Psoas muscle (tissue), 8 donors: ENCODE results near the gene STEAP1. TPM values are rescaled to one million over a fixed set of nuclear protein-coding genes. Genes with fewer than 3 reads are reported as not detected.
"Not testable (repeated sequence)": the region's sequence is repeated elsewhere in the genome, so short reads cannot be mapped to it uniquely, and the experiment has no call there.

ENCODE experiments used
- ATAC-seq, 4 donors: fragments of 200-7000 bp; cut with Tn5 transposase; one replicate each; pipeline ENCODE4 v1.9.1; 2020; ENCODE audit warnings: moderate library complexity in 3 of 4, mild to moderate bottlenecking in 2 of 4
- DNase-seq, 2 donors: peaks; one replicate each; pipeline ENCODE4 v3.0.0-alpha.2; 2020
- H3K27ac ChIP-seq: fragments of 200-600 bp; one replicate; pipeline ENCODE4 v1.8.0; 2022
- H3K27me3 ChIP-seq, 3 donors: fragments of 200-600 bp in 1 of 3; one replicate each; pipeline versions ENCODE4 v1.6.1 to v1.8.0; 2013 to 2022; ENCODE audit warnings: low read length in 2 of 3, mild to moderate bottlenecking in 2 of 3, moderate library complexity in 1 of 3; ENCODE audit not compliant: insufficient read depth in 3 of 3
- H3K36me3 ChIP-seq, 2 donors: fragments of 200-600 bp in 1 of 2; one replicate each; pipeline versions ENCODE4 v1.6.1 to v1.8.0; 2013 to 2022; ENCODE audit warnings: low read depth in 1 of 2, mild to moderate bottlenecking in 1 of 2, moderate library complexity in 1 of 2; ENCODE audit not compliant: insufficient read depth in 1 of 2
- H3K4me1 ChIP-seq: fragments of 200-600 bp; one replicate; pipeline ENCODE4 v1.8.0; 2022
- H3K4me3 ChIP-seq: fragments of 200-600 bp; one replicate; pipeline ENCODE4 v1.8.0; 2022; ENCODE audit warnings: mild to moderate bottlenecking
- H3K9me3 ChIP-seq: fragments of 200-600 bp; one replicate; pipeline ENCODE4 v1.8.0; 2022
- CTCF ChIP-seq: fragments of 200-600 bp; IDR thresholded peaks from one replicate; pipeline ENCODE4 v1.8.0; 2022; ENCODE audit warnings: antibody characterized with exemption
- WGBS, 3 donors: extraction: QIAGEN DNeasy Blood & Tissue Kit; methylation state at CpG; one replicate each; pipeline versions ENCODE4 v1.1.6 to v1.1.7; 2013; 5-methylcytosine and 5-hydroxymethylcytosine counted together
- intact Hi-C, 2 donors: fragments of 100-400 bp; cut with DNase I; formaldehyde crosslinking; loops; one replicate each; pipeline versions ENCODE4 v1.11.0 to v1.14.2; 2022
- long read RNA-seq, 2 donors: library from polyadenylated mRNA; unstranded; transcript quantifications; one replicate each; pipeline ENCODE4 v2.0.0, GENCODE V29; 2021
- polyA plus RNA-seq, 3 donors: library from polyadenylated mRNA; stranded (reverse); fragments of 200-250 nt; gene quantifications; one replicate each; pipeline ENCODE4 v1.2.3, GENCODE V29; 2013
- total RNA-seq, 4 donors: library from RNA; stranded (reverse); fragmentation: NEBNext Ultra II Directional in 2 of 4; extraction: Animal tissue kit (Norgen Biotek cat#: 25700) in 2 of 4; gene quantifications; one replicate each; pipeline versions ENCODE4 v1.2.1 to v1.2.4, GENCODE V29; 2021 to 2023
- donor health status: healthy with polysubstance abuse.
- donor health status: DM: no; HTN: no; CAD: no; lungs with moderate emphysema.
- donor health status: Bipolar disorder and iron deficiency.
- donor health status: healthy.
- donor health status: DM: yes; HTN: yes; CAD: no.
- donor health status: DM: no; HTN: no; CAD: no.
- donor health status: DM: no; HTN: no; CAD: no.
- donor health status: DM: yes; HTN: yes; CAD: no.

STEAP1 gene
- total RNA-seq, result 1 to 10 TPM in 3 of 4 donors, under 1 TPM in 1; 0.59 to 4.8 (median 1.8) TPM
- 1 to 10 TPM; 1.4 to 6.6 (median 1.5) TPM for polyA plus RNA-seq
- long read RNA-seq, donor 1, partial matches to known transcripts, result 0 of 3 reads
- long read RNA-seq, donor 1, other reads (novel, unspliced or antisense), result 0 of 3 reads
- long read RNA-seq, donor 2, partial matches to known transcripts, result 0 of 1 reads
- long read RNA-seq, donor 2, other reads (novel, unspliced or antisense), result 0 of 1 reads

- not testable (repeated sequence) for H3K9me3 ChIP-seq, H3K27me3 ChIP-seq, H3K4me1 ChIP-seq, H3K36me3 ChIP-seq
- Histone ChIP-seq H3K4me3 (peak within 1 kb of the TSS; percentile 78), H3K27ac (peak within 1 kb of the TSS; percentile 19)
- WGBS, 3 donors, result 3 to 5% (median 4%) methylated on average over 58 of the region's 58 CpGs
- intact Hi-C loops, result loop anchor here (2.0 to 5.0 kb wide), 3 partner anchors 108 to 273 kb away; no protein-coding TSS in a partner anchor
- ATAC-seq, result peak; percentile 95 to 99 (median 98)
- peak; percentile 92 to 94 for DNase-seq
- TF ChIP-seq CTCF, result peak; percentile 91
Measured at GRCh38 chr7:90153943-90154771, at the start of gene STEAP1. Gene STEAP1, plus strand, starts transcription at chr7:90154469. Its CDS starts 5,320 bp downstream, at chr7:90159789.

DNA sequence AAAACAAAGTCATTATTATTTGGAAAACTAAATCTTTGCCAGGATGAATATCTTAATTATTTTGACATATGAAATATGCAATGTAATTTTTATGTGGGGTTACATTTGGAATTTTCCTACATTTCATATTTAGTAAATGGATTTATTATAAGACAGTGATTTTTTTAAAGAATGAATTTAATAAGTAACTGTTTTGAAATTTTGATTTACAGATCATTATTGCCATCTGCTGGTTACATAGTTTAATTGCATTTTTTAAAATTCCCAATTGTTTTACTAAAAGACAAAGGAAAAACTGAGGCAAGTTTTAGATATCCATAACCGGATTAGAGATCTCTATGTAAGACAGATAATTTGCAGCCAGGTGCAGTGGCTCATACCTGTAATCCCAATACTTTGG lies 39.3 kb upstream of the STEAP1 start:
- H3K27me3 ChIP-seq, DNase-seq, H3K27ac ChIP-seq, H3K9me3 ChIP-seq, intact Hi-C loops, H3K4me1 ChIP-seq, H3K36me3 ChIP-seq, H3K4me3 ChIP-seq, ATAC-seq: not testable (repeated sequence)
- no CpG with 5 or more reads among the region's 1 CpG for WGBS, 3 donors

DNA sequence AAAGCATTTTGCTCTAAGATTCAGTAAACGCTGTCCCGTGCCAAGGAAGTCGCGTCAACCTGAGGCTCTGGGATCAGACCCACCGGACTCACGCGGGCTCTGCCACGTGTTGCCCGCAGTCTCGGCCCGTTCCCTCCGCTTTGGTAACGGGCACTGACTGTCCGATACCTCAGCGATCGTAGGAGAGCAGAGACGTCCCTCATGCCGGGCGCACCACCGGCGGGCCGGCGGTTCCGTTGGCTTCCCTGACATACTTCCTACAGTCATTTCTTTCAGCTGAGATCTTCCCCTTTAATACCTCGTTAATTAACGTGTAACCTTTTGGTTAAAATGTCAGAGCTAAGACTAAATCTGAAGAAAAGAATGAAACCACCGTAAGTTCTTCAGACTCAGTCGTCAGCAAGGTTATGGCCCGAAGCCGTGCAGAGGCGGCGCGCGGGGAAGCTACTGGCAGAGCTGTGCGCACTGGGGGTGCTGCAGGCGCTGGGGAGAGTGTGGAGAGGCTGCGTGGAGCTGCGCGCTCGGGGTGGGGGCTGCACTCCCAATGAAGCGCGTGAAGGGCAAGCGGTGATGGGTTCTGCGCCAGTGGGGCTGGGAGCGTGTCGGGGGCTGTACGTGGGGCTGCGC lies 35.6 kb upstream of the STEAP1 start:
- peak in 3 of 4 donors; percentile 33 to 60 (median 40) for ATAC-seq
- peak overlapping the region; percentile 69 for H3K4me3 ChIP-seq
- H3K9me3 ChIP-seq, H3K27ac ChIP-seq, intact Hi-C loops, H3K36me3 ChIP-seq, H3K4me1 ChIP-seq, DNase-seq, H3K27me3 ChIP-seq: not testable (repeated sequence)
- WGBS, 3 donors, result 0 to 1% (median 1%) methylated on average over 44 to 48 of the region's 48 CpGs

- intact Hi-C loops, result no loop called here
- H3K27ac ChIP-seq, result no peak overlapping the region
- no peaks in the 10 kb centered on the region for H3K36me3 ChIP-seq
Measured at GRCh38 chr7:90119178-90119971, 34.9 kb upstream of the STEAP1 start.

GRCh38 chr7:90120205-90120604 lies 34.1 kb upstream of the STEAP1 start:
- H3K4me1 ChIP-seq, H3K36me3 ChIP-seq, DNase-seq, ATAC-seq, intact Hi-C loops, H3K27me3 ChIP-seq, H3K9me3 ChIP-seq, H3K27ac ChIP-seq: not testable (repeated sequence)
- 56 to 66% (median 57%) methylated on average over 3 to 4 of the region's 4 CpGs for WGBS, 3 donors
- H3K4me3 ChIP-seq, result peak overlapping the region; percentile 69

More at GRCh38 chr7:90119178-90119971, 34.9 kb upstream of the STEAP1 start:
- Histone ChIP-seq H3K27me3 (no peaks in the 10 kb centered on the region), H3K4me3 (peak overlapping the region; percentile 69), H3K9me3 (no peaks in the 10 kb centered on the region), H3K4me1 (peaks cover 4% of the 10 kb centered on the region)
- no peak for TF ChIP-seq CTCF
- peak; percentile 42 to 79 (median 58) for ATAC-seq
- 0 to 2% (median 1%) methylated on average over 49 to 58 of the region's 58 CpGs for whole genome bisulfite sequencing, 3 donors
- peak; percentile 30 to 57 for DNase-seq

GRCh38 chr7:90131746-90132145 lies 22.5 kb upstream of the STEAP1 start:
- H3K4me3 ChIP-seq, H3K36me3 ChIP-seq, H3K27ac ChIP-seq, H3K4me1 ChIP-seq, H3K9me3 ChIP-seq, H3K27me3 ChIP-seq, intact Hi-C loops, DNase-seq, ATAC-seq: not testable (repeated sequence)
- WGBS, 3 donors, result 85 to 92% (median 87%) methylated on average over 8 of the region's 8 CpGs

DNA sequence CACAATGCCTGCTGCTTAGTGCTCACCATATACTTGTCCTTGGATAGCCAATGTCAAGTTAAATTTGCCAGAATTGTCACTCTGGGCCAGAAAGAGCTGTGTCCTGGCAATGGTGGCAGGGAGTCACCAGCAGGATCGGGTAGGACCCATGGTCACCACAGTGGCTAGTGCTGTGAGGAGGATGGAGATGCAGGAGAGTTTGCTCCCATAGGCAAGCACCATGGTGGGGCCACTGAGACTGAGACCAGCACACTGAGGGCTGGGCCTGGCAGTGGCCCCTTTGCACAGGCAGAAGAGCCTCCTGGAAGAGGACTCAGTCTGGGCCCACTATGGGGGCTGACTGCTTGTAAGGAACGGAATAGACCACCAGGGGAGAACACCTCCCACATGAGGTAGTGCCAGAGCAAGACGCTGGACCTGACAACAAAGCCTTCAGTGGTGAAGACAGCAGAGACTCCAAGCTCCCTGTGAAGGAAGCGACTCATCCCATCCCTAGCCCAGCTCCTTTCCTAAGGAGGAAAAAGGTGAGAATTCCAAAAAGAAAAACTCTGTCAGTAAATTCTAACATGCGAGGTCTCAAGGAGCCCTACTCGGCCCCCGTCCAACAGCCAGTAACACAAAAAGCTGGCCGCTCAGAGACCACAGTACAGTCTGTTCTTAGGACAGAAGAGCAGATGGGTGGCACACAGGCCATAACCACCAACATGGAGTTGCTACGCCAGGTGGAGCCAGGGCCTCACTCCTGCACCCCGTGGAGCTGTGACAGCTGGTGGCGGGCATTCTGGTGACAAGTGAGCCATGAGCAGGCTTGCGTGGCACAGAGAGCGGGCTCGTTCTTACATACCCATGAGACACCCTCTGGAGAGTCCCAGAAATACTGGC lies 6.9 kb upstream of the STEAP1 start:
- H3K27me3 ChIP-seq, H3K4me3 ChIP-seq, intact Hi-C loops, H3K27ac ChIP-seq, DNase-seq, ATAC-seq, H3K9me3 ChIP-seq, H3K4me1 ChIP-seq, H3K36me3 ChIP-seq: not testable (repeated sequence)
- 78 to 83% (median 78%) methylated on average over 11 to 14 of the region's 14 CpGs for WGBS, 3 donors
